Panc1 (cell line): Measurements from ENCODE around the gene TMEM131L. TPM values are rescaled to one million over a fixed set of nuclear protein-coding genes. Genes with fewer than 3 reads are reported as not detected.

Experiments used
- ATAC-seq: fragments of 200-7000 bp; cut with Tn5 transposase; 2 replicates; pipeline ENCODE4 v1.9.1; 2020; ENCODE audit warnings: mild to moderate bottlenecking, moderate library complexity
- BruUV-seq: library from RNA; stranded (reverse); fragments of 400-500 nt; replicated peaks from 2 replicates; lab custom pipeline; 2021; lab: Mats Ljungman, UMichigan
- CTCF ChIA-PET: fragments of 300-600 bp; sonication (Branson Sonifier 250); formaldehyde crosslinking; loops from one replicate; lab custom pipeline; 2022; ENCODE audit warnings: antibody characterized with exemption; lab: Charles Lee
- POLR2A ChIA-PET: fragments of 300-600 bp; sonication (Branson Sonifier 250); formaldehyde crosslinking; loops from one replicate; lab custom pipeline; 2022; ENCODE audit warnings: antibody characterized with exemption; lab: Charles Lee
- DNase-seq: peaks from one replicate; pipeline ENCODE4 v3.0.0-alpha.2; 2010; ENCODE audit warnings: low read depth, low spot score
- H3K27ac ChIP-seq: 2 replicates; pipeline ENCODE4 v1.5.1; 2011; ENCODE audit warnings: mild to moderate bottlenecking, low read length, inconsistent platforms
- H3K27me3 ChIP-seq: fragments of 200-500 bp; sonication (Bioruptor generic); 2 replicates; pipeline ENCODE4 v1.6.0; 2014; ENCODE audit warnings: low read length, inconsistent platforms; ENCODE audit not compliant: control insufficient read depth, insufficient read depth
- H3K36me3 ChIP-seq: fragments of 200-500 bp; sonication (Bioruptor generic); 2 replicates; pipeline ENCODE4 v1.5.1; 2014; ENCODE audit warnings: inconsistent platforms, mild to moderate bottlenecking, low read length, moderate library complexity; ENCODE audit not compliant: control insufficient read depth, insufficient read depth
- H3K4me1 ChIP-seq: 2 replicates; pipeline ENCODE4 v1.5.1; 2011; ENCODE audit warnings: inconsistent platforms, mild to moderate bottlenecking, low read length, moderate library complexity; ENCODE audit not compliant: control insufficient read depth, insufficient read depth
- H3K4me3 ChIP-seq, 2 experiments: 2 replicates each; pipeline ENCODE4 v1.5.1; 2011 to 2012; ENCODE audit warnings: low read depth in 2 of 2, low read length in 2 of 2, mild to moderate bottlenecking in 2 of 2, inconsistent platforms in 1 of 2, moderate library complexity in 1 of 2
- H3K9me3 ChIP-seq: fragments of 200-500 bp; sonication (Bioruptor generic); 2 replicates; pipeline ENCODE4 v1.5.1; 2014; ENCODE audit warnings: low read depth, mild to moderate bottlenecking, inconsistent platforms, low read length, moderate library complexity; ENCODE audit not compliant: control insufficient read depth, insufficient read depth
- CTCF ChIP-seq: fragments of 450-650 bp; IDR thresholded peaks from 2 replicates; pipeline ENCODE4 v1.5.1; 2017; ENCODE audit warnings: mild to moderate bottlenecking
- POLR2AphosphoS5 ChIP-seq: IDR thresholded peaks from 2 replicates; pipeline ENCODE4 v1.6.1; 2012; ENCODE audit warnings: mild to moderate bottlenecking, low read depth, low read length, moderate library complexity
- REST ChIP-seq, 2 experiments: IDR thresholded peaks; 2 replicates each; pipeline ENCODE4 v1.6.1; 2011 to 2012; ENCODE audit warnings: low read depth in 2 of 2, control low read depth in 1 of 2, low read length in 1 of 2, mild to moderate bottlenecking in 1 of 2, moderate library complexity in 1 of 2; ENCODE audit not compliant: insufficient read depth in 1 of 2
- SIN3A ChIP-seq: IDR thresholded peaks from 2 replicates; pipeline ENCODE4 v1.6.1; 2012; ENCODE audit warnings: low read depth, mild to moderate bottlenecking, low read length, moderate library complexity, borderline replicate concordance; ENCODE audit not compliant: insufficient read depth
- TCF7L2 ChIP-seq: IDR thresholded peaks from 2 replicates; pipeline ENCODE4 v1.6.1; 2011; ENCODE audit warnings: mild to moderate bottlenecking, low read depth, low read length, inconsistent platforms
- in situ Hi-C: cut with HindIII; loops from 2 replicates; pipeline ENCODE4 v1.10.0; 2016; ENCODE audit warnings: low sequenced_read_pairs, low pct_unique_long_range_greater_than_20kb
- intact Hi-C: fragments of 100-400 bp; cut with micrococcal nuclease; formaldehyde crosslinking; loops from one replicate; pipeline ENCODE4 v1.10.0; 2022; ENCODE audit not compliant: unreplicated experiment
- total RNA-seq: library from RNA; stranded (reverse); gene quantifications from one replicate; pipeline ENCODE4 v1.2.1, GENCODE V29; 2021; ENCODE audit not compliant: unreplicated experiment

TMEM131L gene
- total RNA-seq, 1 experiment from 2014 or later: 13.5 TPM

- DNase-seq (no peak), ATAC-seq (no peak)
- H3K4me1 ChIP-seq: no peaks in the 10 kb centered on the region
- intact Hi-C loops (no loop called here), in situ Hi-C loops (no loop called here)
- no peak for TF ChIP-seq REST (IDR thresholded peaks at IDR 0.05; ENCODE audit: insufficient read depth in 1 of 2, low read depth in 2 of 2, low read length in 1 of 2)
- no peak for TF ChIP-seq SIN3A
- ChIA-PET POLR2A (no interaction called here), CTCF (interaction anchor here (0.5 kb wide), 1 partner anchor 1938 kb away, joined by 4 read pairs; no protein-coding TSS in a partner anchor)
- no peak overlapping the region for H3K4me3 ChIP-seq
- H3K27me3 ChIP-seq: no peaks in the 10 kb centered on the region
- no TSS peak for BruUV-seq
- no peak overlapping the region for H3K27ac ChIP-seq
- H3K36me3 ChIP-seq: no peaks in the 10 kb centered on the region
- no peaks in the 10 kb centered on the region for H3K9me3 ChIP-seq
Measured at GRCh38 chr4:153501578-153501977, 35.4 kb downstream of the TMEM131L start.

- intact Hi-C loops (no loop called here), in situ Hi-C loops (no loop called here)
- Histone ChIP-seq H3K36me3 (no peaks in the 10 kb centered on the region), H3K4me1 (no peaks in the 10 kb centered on the region), H3K27ac (no peak overlapping the region), H3K27me3 (no peaks in the 10 kb centered on the region), H3K9me3 (no peaks in the 10 kb centered on the region), H3K4me3 (no peak overlapping the region)
- ATAC-seq: no peak
- ChIA-PET POLR2A (no interaction called here), CTCF (no interaction called here)
- no TSS peak for BruUV-seq
- TF ChIP-seq SIN3A (no peak), TCF7L2 (no peak), REST (IDR thresholded peaks at IDR 0.05; ENCODE audit: insufficient read depth in 1 of 2, low read depth in 2 of 2, low read length in 1 of 2) (no peak), CTCF (no peak), POLR2AphosphoS5 (no peak)
- no peak for DNase-seq
Measured at GRCh38 chr4:153502584-153502983, 36.4 kb downstream of the TMEM131L start.
